GM21528 (cell line): Measurements from ENCODE around the gene POLR1D.

Experiments
- ATAC-seq: cut with Tn5 transposase; IDR thresholded peaks from one replicate; pipeline ENCODE4 v1.9.1; 2021; ENCODE audit warnings: mild to moderate bottlenecking, moderate library complexity; ENCODE audit not compliant: unreplicated experiment, low FRiP score

Gene POLR1D

DNA sequence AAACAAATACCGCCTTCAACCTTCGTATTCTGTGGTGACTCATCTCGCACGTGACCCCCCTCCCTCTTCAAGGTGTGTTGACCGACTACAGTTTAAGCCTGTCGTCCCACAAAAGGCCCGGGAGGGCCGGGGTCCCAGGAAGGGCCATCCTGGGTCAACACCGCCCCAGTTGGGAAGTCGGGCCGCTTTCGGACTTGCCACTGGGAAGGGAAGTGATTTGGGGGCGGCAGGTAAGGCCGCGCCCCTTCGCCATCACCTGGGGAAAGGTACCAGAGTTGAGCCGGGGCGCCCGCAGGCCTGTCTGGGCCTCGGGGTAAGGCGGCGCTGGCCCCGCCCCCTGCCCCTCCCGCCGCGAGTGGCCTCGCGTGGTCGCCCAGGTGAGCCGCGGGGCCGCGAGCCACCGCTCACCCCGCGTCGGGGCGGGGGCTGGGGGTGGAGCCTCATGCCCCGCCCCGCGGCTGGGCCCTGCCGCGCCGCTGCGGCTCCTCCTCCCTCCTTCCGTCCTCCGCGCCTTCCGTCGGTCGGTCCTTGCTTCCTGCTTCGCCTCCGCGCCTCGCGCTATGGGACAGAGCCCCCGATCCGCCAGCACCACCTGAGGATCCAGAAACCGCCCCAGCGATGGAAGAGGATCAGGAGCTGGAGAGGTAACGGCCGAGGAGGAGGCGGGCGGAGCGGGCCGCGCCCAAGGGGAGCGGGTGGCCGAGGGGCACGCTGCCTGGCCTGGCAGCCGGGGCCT is at the start of gene POLR1D:
Gene POLR1D, plus strand, starts transcription at position 527 of the 736 bp plus-strand sequence. Its CDS starts 92 bp downstream, at position 619.
- peak; percentile 57 for ATAC-seq

GRCh38 chr13:27572234-27572901 is 49.3 kb upstream of the POLR1D start:
- no peak for ATAC-seq

DNA sequence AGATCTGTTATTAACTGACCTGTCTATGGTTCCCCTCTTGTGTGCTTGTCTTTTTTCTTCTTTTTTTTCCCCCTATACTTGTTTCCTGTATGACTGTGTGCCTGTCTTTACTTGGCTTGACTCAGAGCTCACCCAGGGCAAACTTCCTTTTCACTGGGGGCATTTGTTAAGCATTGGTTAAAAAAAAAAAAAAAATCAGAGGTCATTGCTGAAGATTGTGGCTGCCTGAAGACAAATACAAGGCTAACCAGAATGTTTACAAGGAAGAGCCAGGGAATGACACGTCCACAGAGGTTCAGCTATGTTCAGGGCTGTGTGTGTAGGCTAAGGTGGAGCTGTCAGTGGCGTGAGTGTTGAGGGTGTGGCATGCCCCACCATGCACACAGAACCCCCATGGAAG is 48.4 kb upstream of the POLR1D start:
- ATAC-seq, result no peak

DNA sequence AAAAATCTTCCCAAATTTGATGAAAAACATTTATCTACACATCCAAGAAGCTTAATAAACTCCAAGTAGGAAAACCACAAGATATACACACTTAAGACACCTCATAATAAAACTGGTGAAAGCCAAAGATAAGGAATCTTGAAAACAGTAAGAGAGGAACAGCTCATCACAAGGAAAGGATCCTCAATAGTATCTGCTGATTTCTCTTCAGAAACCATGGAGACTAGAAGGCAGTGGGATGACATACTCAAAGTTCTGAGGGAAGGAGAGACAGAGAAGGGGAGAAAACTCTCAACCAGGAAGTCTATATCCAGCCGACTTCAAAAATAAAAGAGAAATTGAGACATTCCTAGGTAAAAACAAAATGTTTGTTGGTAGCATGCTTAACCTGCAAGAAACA is 47.0 kb upstream of the POLR1D start:
- ATAC-seq, result no peak

DNA sequence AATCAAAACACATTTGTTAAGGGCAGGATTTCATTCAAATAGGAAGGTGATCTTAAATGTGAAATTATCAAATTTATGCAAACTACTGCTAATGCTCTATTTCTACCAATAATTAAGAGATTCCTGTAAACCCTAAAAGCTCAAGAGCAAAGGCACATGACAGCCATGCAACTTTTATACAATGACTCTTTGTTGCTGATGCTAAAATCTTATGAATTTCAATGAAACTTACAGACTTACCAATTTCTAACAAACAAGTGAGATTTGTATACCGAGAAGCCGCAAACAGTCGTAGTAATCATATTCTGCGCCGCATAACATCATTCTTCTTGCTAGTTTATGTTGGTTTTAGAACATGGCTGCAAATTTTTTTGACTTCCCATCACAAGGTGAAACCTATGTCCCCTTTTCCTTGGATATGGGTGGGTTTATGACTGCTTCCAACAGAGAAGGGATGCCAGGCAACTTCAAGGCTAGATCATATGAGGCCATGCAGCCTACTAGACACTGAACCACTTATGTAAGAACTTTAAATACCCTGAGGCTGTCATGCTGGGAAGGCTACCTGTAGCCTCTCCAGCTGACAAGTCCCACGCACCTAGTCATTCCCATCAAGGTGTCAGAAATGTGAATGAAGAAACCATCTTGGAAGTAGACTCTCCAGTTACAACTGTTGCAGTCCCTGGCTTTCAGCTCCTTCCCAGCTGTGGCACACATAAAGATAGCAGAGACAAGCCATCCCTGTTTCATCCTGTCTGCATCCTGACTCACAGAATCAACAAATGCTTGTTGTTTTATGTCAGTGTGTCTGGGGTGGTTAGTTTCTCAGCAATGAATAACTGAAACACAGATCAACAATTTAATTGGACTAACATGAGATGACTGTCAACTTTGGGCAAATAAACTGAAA is 43.3 kb upstream of the POLR1D start:
- ATAC-seq, result no peak

- ATAC-seq, result no peak
Observed at GRCh38 chr13:27583645-27584044, 38.0 kb upstream of the POLR1D start.

GRCh38 chr13:27587095-27587746 is 34.5 kb upstream of the POLR1D start:
- ATAC-seq, result no peak

- ATAC-seq, result no peak
Observed at GRCh38 chr13:27588405-27588804, 33.3 kb upstream of the POLR1D start.

GRCh38 chr13:27592865-27593264 is 28.8 kb upstream of the POLR1D start:
- no peak for ATAC-seq

DNA sequence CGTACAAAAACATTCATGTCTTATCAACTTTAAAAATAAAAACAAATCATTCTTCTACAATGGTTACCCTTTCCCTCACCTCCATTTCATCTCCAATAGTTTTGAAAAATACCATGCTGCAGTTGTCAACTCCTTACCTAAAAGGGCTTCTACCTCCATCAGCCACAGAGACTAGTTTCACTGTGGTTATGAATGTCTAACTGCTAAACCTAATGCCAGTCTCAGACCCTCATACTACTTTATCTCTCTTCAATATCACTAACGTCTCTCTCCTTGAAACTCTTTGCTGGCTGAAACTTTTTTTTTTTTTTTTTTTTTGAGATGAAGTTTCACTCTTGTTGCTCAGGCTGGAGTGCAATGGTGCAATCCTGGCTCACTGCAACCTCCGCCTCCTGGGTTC is 28.4 kb upstream of the POLR1D start:
- peak; percentile 66 for ATAC-seq

DNA sequence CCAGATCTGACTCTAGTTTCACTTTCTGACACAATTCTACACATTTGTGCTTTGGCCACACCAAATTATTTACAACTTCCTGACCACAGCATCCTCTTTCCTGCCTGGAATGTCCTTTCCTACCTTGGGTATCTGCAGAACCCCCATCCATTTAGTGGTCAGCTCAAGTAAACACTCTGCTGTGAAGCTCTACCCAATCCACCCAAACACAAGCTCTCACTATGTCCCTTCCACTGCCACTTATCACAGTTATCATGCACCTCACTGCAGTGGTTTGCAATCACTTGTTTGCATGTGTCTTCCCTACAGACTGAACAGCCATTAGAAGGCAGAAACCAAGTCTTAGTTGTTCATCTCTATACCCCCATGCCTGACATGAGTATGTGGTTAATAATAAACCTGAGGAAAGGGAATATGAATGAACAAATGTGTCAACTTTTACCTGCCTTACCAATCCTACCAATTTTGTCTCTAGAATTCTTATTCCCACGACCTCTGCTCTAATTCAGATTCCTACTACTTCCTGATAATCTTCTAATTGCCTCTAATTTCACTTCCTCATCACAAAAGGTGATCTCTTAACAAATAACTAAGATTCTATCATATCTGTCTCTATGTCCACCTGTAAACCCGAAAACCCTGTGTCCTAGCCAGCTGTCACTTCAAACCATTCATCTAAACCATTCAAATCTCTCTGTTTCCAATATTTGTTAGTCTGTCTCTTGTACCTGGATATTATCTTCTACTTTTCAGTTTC is 26.5 kb upstream of the POLR1D start:
- ATAC-seq, result no peak

- no peak for ATAC-seq
Observed at GRCh38 chr13:27599096-27599495, 22.6 kb upstream of the POLR1D start.

DNA sequence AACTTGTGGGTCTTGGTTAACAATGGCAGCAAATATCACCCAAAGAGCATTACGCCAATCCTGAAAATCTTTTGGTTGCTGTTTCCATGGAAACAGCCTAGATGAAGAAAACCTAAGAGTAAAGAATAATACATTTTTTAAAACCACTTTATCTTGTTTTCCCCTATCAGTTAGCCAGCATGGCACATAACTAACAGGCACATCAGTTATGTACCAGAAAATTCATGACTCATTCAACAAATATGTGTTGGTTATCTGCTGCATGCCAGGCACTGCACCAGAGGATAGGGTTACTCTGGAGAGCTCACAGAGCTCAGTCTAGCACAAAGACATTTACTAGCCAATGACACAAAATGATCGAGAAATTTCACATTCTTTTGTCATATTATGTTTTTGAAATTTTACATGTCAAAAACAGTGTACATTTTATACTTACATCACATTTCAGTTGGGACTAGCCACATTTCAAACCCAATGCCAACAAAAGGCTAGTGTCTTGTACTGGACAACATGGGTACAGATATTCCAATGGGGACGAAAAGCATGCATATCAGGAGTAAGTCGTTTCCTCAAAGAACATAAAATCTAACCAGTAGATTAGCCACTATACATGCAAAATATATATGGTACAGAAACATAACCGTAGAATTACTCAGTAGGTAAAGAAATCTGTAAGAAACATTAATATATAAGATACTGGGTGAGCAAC is 21.7 kb upstream of the POLR1D start:
- ATAC-seq, result no peak

GRCh38 chr13:27600711-27601110 is 21.0 kb upstream of the POLR1D start:
- no peak for ATAC-seq

DNA sequence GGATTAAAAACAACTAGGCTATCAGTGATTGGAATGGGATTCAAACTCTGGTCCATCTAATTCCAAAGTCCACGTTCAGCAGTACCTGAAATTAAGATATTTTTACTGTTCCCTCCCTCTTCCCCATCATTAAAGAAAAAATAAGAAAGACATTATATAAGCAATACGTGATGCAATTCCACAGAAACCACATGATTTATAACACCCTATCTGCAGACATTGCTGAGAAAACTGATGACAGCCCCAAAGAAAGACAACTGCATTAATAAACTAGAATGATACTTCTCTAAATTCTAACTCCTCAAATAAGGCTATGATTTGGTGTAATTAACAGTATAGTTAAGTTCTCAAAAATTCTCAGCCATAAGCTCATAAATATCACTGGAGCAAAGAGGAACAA is 20.5 kb upstream of the POLR1D start:
- ATAC-seq, result no peak

GRCh38 chr13:27601803-27602202 is 19.9 kb upstream of the POLR1D start:
- ATAC-seq, result no peak

DNA sequence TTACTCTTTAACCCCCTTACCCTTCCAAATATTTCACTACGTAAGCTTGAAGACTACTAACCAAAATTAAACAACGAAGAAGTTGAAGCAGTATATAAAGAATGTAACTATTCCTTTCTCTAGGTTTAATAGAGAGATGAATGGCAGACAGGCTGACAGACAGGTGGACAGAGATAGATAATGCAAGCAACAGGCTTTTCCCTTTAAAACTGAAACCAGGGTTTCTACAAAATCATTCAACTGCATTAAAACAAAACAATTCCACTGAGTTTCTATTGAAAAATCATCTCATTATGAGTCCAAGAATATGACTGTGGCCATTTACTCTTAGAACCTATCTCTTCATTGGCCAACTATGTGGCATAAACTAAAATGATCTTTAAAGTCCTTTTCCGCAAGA is 16.6 kb upstream of the POLR1D start:
- ATAC-seq, result no peak

- ATAC-seq, result no peak
Observed at GRCh38 chr13:27605610-27606200, 16.0 kb upstream of the POLR1D start.

DNA sequence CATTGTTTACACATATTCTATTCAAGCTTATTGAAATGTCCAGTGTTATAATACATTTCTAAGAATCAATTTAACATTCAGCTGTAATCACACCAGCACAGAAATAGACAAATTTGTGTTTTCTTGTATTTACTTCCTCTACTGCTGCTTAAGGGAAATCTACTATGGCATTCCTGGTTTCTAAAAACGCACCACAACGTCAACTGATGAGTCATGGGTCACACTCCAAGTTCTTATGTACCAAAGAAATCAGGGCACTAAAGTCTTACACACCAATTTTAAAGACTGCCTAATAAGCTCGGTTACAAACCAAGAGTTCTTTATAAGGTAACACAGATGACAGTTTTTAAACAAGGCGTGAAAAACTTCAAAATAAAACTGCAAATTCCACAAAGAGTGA is 14.6 kb upstream of the POLR1D start:
- no peak for ATAC-seq
